22Rv1 (cell line): ENCODE results near the gene SMAP2.

ENCODE experiments used
- CTCF ChIP-seq: fragments of 450-650 bp; IDR thresholded peaks from 2 replicates; pipeline ENCODE4 v1.5.1; 2017; ENCODE audit warnings: mild to moderate bottlenecking
- ZFX ChIP-seq: fragments of 450-650 bp; IDR thresholded peaks from 2 replicates; pipeline ENCODE4 v1.6.1; 2017; ENCODE audit warnings: antibody characterized with exemption, borderline replicate concordance

DNA sequence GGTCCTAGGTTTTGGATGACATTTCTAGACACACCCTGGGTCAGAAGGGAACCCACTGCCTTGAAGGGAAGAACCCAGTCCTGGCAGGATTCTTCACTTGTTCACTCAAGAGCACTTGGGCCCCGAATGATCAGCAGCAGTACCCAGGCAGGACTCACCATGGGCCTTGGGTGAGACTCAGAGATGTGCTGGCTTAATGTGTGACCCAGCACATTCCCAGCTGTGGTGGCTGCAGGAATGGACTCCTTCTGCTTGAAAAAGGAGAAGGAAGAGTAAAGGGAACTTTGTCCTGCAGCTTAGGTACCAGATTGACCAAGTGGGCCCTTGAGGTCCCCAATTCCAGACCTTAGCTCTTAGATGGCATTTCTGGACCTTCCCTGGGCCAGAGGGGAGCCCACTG is 12.3 kb upstream of the SMAP2 start:
- no peak for TF ChIP-seq CTCF
- no peak for TF ChIP-seq ZFX
